ENCODE results near the gene SHLD2.
"Not testable (repeated sequence)": the region's sequence is repeated elsewhere in the genome, so short reads cannot be mapped to it uniquely, and the experiment has no call there.

The SHLD2 gene

GRCh38 chr10:87127048-87127447 lies 32.0 kb downstream of the SHLD2 start:
- not testable (repeated sequence) for H3K9me3 ChIP-seq (ENCODE audit: control insufficient read depth, low read depth, low read length); H3K9ac ChIP-seq (ENCODE audit: low read length); H3K36me3 ChIP-seq (ENCODE audit: control insufficient read depth, low read depth, low read length); H3K4me3 ChIP-seq (ENCODE audit: low read length); H3K4me1 ChIP-seq (ENCODE audit: control insufficient read depth, low read depth, low read length); H3K27ac ChIP-seq (ENCODE audit: low read length); H3K27me3 ChIP-seq (ENCODE audit: control insufficient read depth, insufficient read depth, low read length)

- H3K9me3 ChIP-seq (ENCODE audit: control insufficient read depth, low read depth, low read length); H3K27ac ChIP-seq (ENCODE audit: low read length); H3K27me3 ChIP-seq (ENCODE audit: control insufficient read depth, insufficient read depth, low read length); H3K9ac ChIP-seq (ENCODE audit: low read length); H3K4me1 ChIP-seq (ENCODE audit: control insufficient read depth, low read depth, low read length); H3K36me3 ChIP-seq (ENCODE audit: control insufficient read depth, low read depth, low read length); H3K4me3 ChIP-seq (ENCODE audit: low read length): not testable (repeated sequence)
Measured at GRCh38 chr10:87127607-87128156, 32.7 kb downstream of the SHLD2 start.

GRCh38 chr10:87132176-87132575 lies 37.2 kb downstream of the SHLD2 start:
- H3K4me3 ChIP-seq (ENCODE audit: low read length); H3K27ac ChIP-seq (ENCODE audit: low read length); H3K27me3 ChIP-seq (ENCODE audit: control insufficient read depth, insufficient read depth, low read length); H3K9me3 ChIP-seq (ENCODE audit: control insufficient read depth, low read depth, low read length); H3K4me1 ChIP-seq (ENCODE audit: control insufficient read depth, low read depth, low read length); H3K36me3 ChIP-seq (ENCODE audit: control insufficient read depth, low read depth, low read length); H3K9ac ChIP-seq (ENCODE audit: low read length): not testable (repeated sequence)

- not testable (repeated sequence) for H3K4me1 ChIP-seq (ENCODE audit: control insufficient read depth, low read depth, low read length); H3K27me3 ChIP-seq (ENCODE audit: control insufficient read depth, insufficient read depth, low read length); H3K9ac ChIP-seq (ENCODE audit: low read length); H3K9me3 ChIP-seq (ENCODE audit: control insufficient read depth, low read depth, low read length); H3K27ac ChIP-seq (ENCODE audit: low read length); H3K36me3 ChIP-seq (ENCODE audit: control insufficient read depth, low read depth, low read length); H3K4me3 ChIP-seq (ENCODE audit: low read length)
Measured at GRCh38 chr10:87133936-87134335, 38.9 kb downstream of the SHLD2 start.

GRCh38 chr10:87134440-87134839 lies 39.4 kb downstream of the SHLD2 start:
- not testable (repeated sequence) for H3K4me1 ChIP-seq (ENCODE audit: control insufficient read depth, low read depth, low read length); H3K27me3 ChIP-seq (ENCODE audit: control insufficient read depth, insufficient read depth, low read length); H3K9ac ChIP-seq (ENCODE audit: low read length); H3K9me3 ChIP-seq (ENCODE audit: control insufficient read depth, low read depth, low read length); H3K36me3 ChIP-seq (ENCODE audit: control insufficient read depth, low read depth, low read length); H3K27ac ChIP-seq (ENCODE audit: low read length); H3K4me3 ChIP-seq (ENCODE audit: low read length)

- H3K4me1 ChIP-seq (ENCODE audit: control insufficient read depth, low read depth, low read length); H3K4me3 ChIP-seq (ENCODE audit: low read length); H3K9me3 ChIP-seq (ENCODE audit: control insufficient read depth, low read depth, low read length); H3K27ac ChIP-seq (ENCODE audit: low read length); H3K27me3 ChIP-seq (ENCODE audit: control insufficient read depth, insufficient read depth, low read length); H3K9ac ChIP-seq (ENCODE audit: low read length); H3K36me3 ChIP-seq (ENCODE audit: control insufficient read depth, low read depth, low read length): not testable (repeated sequence)
Measured at GRCh38 chr10:87137478-87137877, 42.5 kb downstream of the SHLD2 start.

- H3K4me1 ChIP-seq (ENCODE audit: control insufficient read depth, low read depth, low read length); H3K9ac ChIP-seq (ENCODE audit: low read length); H3K9me3 ChIP-seq (ENCODE audit: control insufficient read depth, low read depth, low read length); H3K27me3 ChIP-seq (ENCODE audit: control insufficient read depth, insufficient read depth, low read length); H3K4me3 ChIP-seq (ENCODE audit: low read length); H3K36me3 ChIP-seq (ENCODE audit: control insufficient read depth, low read depth, low read length); H3K27ac ChIP-seq (ENCODE audit: low read length): not testable (repeated sequence)
Measured at GRCh38 chr10:87142230-87143108, 47.5 kb downstream of the SHLD2 start.

- not testable (repeated sequence) for H3K27ac ChIP-seq (ENCODE audit: low read length); H3K27me3 ChIP-seq (ENCODE audit: control insufficient read depth, insufficient read depth, low read length); H3K36me3 ChIP-seq (ENCODE audit: control insufficient read depth, low read depth, low read length); H3K9ac ChIP-seq (ENCODE audit: low read length); H3K4me1 ChIP-seq (ENCODE audit: control insufficient read depth, low read depth, low read length); H3K9me3 ChIP-seq (ENCODE audit: control insufficient read depth, low read depth, low read length); H3K4me3 ChIP-seq (ENCODE audit: low read length)
Measured at GRCh38 chr10:87143109-87143418, 48.1 kb downstream of the SHLD2 start.

- H3K27ac ChIP-seq (ENCODE audit: low read length); H3K9me3 ChIP-seq (ENCODE audit: control insufficient read depth, low read depth, low read length); H3K4me1 ChIP-seq (ENCODE audit: control insufficient read depth, low read depth, low read length); H3K36me3 ChIP-seq (ENCODE audit: control insufficient read depth, low read depth, low read length); H3K27me3 ChIP-seq (ENCODE audit: control insufficient read depth, insufficient read depth, low read length); H3K9ac ChIP-seq (ENCODE audit: low read length); H3K4me3 ChIP-seq (ENCODE audit: low read length): not testable (repeated sequence)
Measured at GRCh38 chr10:87145598-87145997, 50.6 kb downstream of the SHLD2 start.

- H3K36me3 ChIP-seq (ENCODE audit: control insufficient read depth, low read depth, low read length); H3K9me3 ChIP-seq (ENCODE audit: control insufficient read depth, low read depth, low read length); H3K9ac ChIP-seq (ENCODE audit: low read length); H3K4me3 ChIP-seq (ENCODE audit: low read length); H3K4me1 ChIP-seq (ENCODE audit: control insufficient read depth, low read depth, low read length); H3K27me3 ChIP-seq (ENCODE audit: control insufficient read depth, insufficient read depth, low read length); H3K27ac ChIP-seq (ENCODE audit: low read length): not testable (repeated sequence)
Measured at GRCh38 chr10:87149020-87149609, 54.1 kb downstream of the SHLD2 start.

- H3K27ac ChIP-seq (ENCODE audit: low read length); H3K9ac ChIP-seq (ENCODE audit: low read length); H3K36me3 ChIP-seq (ENCODE audit: control insufficient read depth, low read depth, low read length); H3K4me1 ChIP-seq (ENCODE audit: control insufficient read depth, low read depth, low read length); H3K4me3 ChIP-seq (ENCODE audit: low read length); H3K9me3 ChIP-seq (ENCODE audit: control insufficient read depth, low read depth, low read length); H3K27me3 ChIP-seq (ENCODE audit: control insufficient read depth, insufficient read depth, low read length): not testable (repeated sequence)
Measured at GRCh38 chr10:87151516-87151915, 56.5 kb downstream of the SHLD2 start.

- H3K4me1 ChIP-seq (ENCODE audit: control insufficient read depth, low read depth, low read length); H3K9ac ChIP-seq (ENCODE audit: low read length); H3K36me3 ChIP-seq (ENCODE audit: control insufficient read depth, low read depth, low read length); H3K9me3 ChIP-seq (ENCODE audit: control insufficient read depth, low read depth, low read length); H3K4me3 ChIP-seq (ENCODE audit: low read length); H3K27ac ChIP-seq (ENCODE audit: low read length); H3K27me3 ChIP-seq (ENCODE audit: control insufficient read depth, insufficient read depth, low read length): not testable (repeated sequence)
Measured at GRCh38 chr10:87156841-87157240, 61.8 kb downstream of the SHLD2 start.

Data from iPS-18a (cell line).